Fibroblast of the aortic adventitia (primary cell): ENCODE measurements around the gene BPIFA3. TPM values are rescaled to one million over a fixed set of nuclear protein-coding genes. Genes with fewer than 3 reads are reported as not detected.

Source experiments
- DNase-seq: peaks from one replicate; pipeline ENCODE4 v3.0.0-alpha.2; 2010; ENCODE audit warnings: low read depth
- H3K4me3 ChIP-seq: 2 replicates; pipeline ENCODE4 v1.5.1; 2011; ENCODE audit warnings: low read depth, mild to moderate bottlenecking, control low read depth, low read length, moderate library complexity
- CTCF ChIP-seq: IDR thresholded peaks from 2 replicates; pipeline ENCODE4 v1.5.1; 2011; ENCODE audit warnings: mild to moderate bottlenecking, low read length, control low read depth, inconsistent platforms; ENCODE audit not compliant: insufficient read depth
- total RNA-seq: library from RNA; depleted of rRNA; stranded (reverse); fragments of >200 nt; gene quantifications from 2 replicates; pipeline ENCODE4 v1.2.3, GENCODE V29; 2012; ENCODE audit warnings: low replicate concordance

The BPIFA3 gene
- total RNA-seq, 1 donor: not detected

- TF ChIP-seq CTCF: no peak
- DNase-seq: no peak
- no peak overlapping the region for H3K4me3 ChIP-seq
Measured at GRCh38 chr20:33263784-33264183, 46.6 kb downstream of the BPIFA3 start.

GRCh38 chr20:33267701-33268100, 50.5 kb downstream of the BPIFA3 start:
- no peak for DNase-seq
- TF ChIP-seq CTCF: no peak
- no peak overlapping the region for H3K4me3 ChIP-seq

- no peak overlapping the region for H3K4me3 ChIP-seq
- TF ChIP-seq CTCF: no peak
- no peak for DNase-seq
Measured at GRCh38 chr20:33272155-33272873, 55.2 kb downstream of the BPIFA3 start.

- TF ChIP-seq CTCF: no peak
- no peak overlapping the region for H3K4me3 ChIP-seq
- DNase-seq: no peak
Measured at GRCh38 chr20:33273117-33273851, 56.1 kb downstream of the BPIFA3 start.

GRCh38 chr20:33275215-33275614, 58.1 kb downstream of the BPIFA3 start:
- no peak overlapping the region for H3K4me3 ChIP-seq
- TF ChIP-seq CTCF: no peak
- DNase-seq: no peak

- DNase-seq: no peak
- TF ChIP-seq CTCF: no peak
Measured at GRCh38 chr20:33275871-33276270, 58.7 kb downstream of the BPIFA3 start.

More at GRCh38 chr20:33275871-33276270, 58.7 kb downstream of the BPIFA3 start:
- no peak overlapping the region for H3K4me3 ChIP-seq
